NOMO-1 (cell line): ENCODE results near the gene PRKAG2.
"Not testable (repeated sequence)": the region's sequence is repeated elsewhere in the genome, so short reads cannot be mapped to it uniquely, and the experiment has no call there.

Experiments used
- DNase-seq, 2 experiments: peaks; one replicate each; lab custom pipeline; 2025; ENCODE audit not compliant: unreplicated experiment in 2 of 2; lab: John Stamatoyannopoulos, UW

The PRKAG2 gene

GRCh38 chr7:151876899-151877777, at the start of gene PRKAG2:
TSS of gene PRKAG2 (minus strand) at chr7:151877115. CDS start at chr7:151876620, 495 bp downstream.
- peak; percentile 50 to 54 for DNase-seq

- DNase-seq: no peak
These were observed 49.4 kb upstream of the PRKAG2 start for GRCh38 chr7:151926336-151926712.

GRCh38 chr7:151925446-151926335, 48.8 kb upstream of the PRKAG2 start:
- DNase-seq: peak; percentile 41 to 79

- DNase-seq: no peak
These were observed 47.6 kb upstream of the PRKAG2 start for GRCh38 chr7:151924508-151924907.

GRCh38 chr7:151924001-151924400, 47.1 kb upstream of the PRKAG2 start:
- no peak for DNase-seq

- peak; percentile 70 to 88 for DNase-seq
These were observed 46.4 kb upstream of the PRKAG2 start for GRCh38 chr7:151923097-151923876.

GRCh38 chr7:151921451-151921850, 44.5 kb upstream of the PRKAG2 start:
- DNase-seq: no peak

- DNase-seq: no peak
These were observed 43.6 kb upstream of the PRKAG2 start for GRCh38 chr7:151920488-151920887.

DNA sequence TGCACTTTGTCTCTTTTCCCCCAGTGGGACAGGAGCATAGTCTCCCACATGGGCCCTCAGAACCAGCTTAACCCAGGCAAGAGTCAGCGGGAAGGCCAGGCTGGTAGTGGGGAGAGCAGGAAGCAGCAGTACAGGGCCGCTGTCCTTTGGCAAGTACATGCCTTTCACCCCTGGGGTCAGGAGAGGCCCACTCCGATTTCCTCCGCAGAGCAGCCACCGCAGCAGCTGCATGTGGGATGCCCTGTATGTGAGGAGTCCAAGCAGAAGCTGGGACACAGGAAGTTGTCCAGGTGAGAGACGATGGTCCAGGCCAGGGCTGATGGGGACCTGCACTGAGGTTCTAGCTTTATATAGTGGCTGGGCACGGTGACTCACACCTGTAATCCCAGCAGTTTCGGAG, 42.7 kb upstream of the PRKAG2 start:
- no peak for DNase-seq

DNA sequence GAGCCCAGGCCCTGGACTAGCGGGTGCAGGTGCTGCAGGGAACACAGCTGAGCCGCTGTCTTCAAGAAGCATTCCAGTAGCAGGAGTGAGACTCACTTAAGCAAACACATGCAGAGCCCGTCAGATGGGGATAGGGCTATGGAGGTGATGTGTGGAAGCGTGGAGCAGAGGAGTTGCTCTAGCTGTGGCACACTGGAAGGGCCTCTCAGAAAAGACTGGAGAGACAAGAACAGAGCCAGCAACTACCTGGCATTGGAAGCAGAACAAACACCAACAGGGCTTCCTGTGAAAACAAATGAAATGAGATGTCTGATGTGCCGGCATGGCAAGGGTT, 41.6 kb upstream of the PRKAG2 start:
- DNase-seq: no peak

DNA sequence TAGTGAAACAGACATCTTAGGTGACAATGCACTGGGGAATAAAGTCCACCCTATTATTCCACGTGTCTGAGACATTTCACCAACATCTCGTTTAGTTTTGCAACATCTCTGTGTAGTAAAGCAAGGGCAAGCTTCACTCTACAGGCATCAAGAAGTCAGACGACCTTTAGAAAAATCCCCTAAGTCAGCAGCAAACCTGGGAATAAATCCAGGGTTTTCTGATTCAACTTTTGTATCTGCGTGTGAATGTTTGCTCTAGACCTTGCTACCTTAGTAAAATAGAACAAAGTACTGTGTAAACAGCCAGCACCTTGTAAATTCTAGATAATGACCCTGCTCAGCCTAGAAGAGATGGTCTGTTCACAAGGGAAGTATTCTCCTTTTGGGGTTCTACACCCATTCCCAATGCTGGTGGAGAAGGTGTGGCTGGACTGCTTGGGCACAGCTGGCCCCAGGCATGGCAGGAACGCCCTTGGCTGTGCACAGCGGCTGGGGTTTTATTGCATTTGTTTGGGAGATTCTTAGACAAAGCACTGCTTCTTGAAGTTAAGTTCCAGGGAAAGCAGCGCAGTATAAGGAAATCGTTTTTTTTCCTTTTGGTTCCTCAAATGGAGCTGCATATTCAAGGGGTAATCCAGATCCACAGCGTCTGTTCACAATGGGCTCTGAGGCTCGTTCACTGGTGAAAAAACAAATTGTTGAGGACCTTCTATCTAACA, 41.0 kb upstream of the PRKAG2 start:
- peak in 1 of 2 experiments; percentile 42 for DNase-seq

DNA sequence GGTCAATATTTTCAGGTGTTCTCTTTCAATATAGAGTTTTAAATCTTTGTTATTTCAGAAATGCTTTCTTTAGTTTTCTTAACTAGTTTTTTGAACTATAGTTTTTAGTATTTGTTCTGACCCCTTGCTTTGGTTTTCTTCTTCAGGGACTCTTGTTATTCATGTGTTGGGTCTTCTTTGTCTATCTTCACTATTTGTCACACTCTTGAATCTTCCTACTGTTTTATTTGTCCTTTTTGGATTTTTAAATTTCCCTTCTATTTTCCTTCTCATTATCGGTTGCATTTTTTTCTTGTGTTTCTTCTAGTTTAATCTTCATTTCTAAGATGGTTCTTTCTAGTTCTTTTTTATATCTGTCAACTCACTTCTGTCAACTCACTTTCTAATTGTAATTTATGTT, 37.1 kb upstream of the PRKAG2 start:
- no peak for DNase-seq

- not testable (repeated sequence) for DNase-seq
These were observed 33.7 kb upstream of the PRKAG2 start for GRCh38 chr7:151910655-151911054.

- not testable (repeated sequence) for DNase-seq
These were observed 30.2 kb upstream of the PRKAG2 start for GRCh38 chr7:151907115-151907514.

DNA sequence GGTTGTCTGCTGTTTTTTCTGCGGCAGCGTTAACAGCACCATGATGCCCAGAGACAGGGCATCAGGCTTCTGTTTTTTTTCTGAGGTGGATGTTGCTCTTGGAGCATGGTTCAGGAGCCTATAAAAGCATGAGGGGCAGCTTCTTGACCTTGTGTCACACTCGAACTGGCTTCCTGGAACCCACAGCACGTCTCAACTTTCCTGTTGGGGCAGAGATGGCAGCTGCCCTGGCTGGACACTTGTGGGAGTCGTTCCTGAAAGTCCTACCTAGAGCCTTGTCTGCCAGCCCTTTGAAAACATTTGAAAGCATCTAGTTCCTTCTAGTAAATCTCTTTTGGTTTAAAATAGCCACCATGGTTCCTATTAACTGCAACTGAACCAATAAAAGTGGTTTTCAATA, 28.9 kb upstream of the PRKAG2 start:
- no peak for DNase-seq

DNA sequence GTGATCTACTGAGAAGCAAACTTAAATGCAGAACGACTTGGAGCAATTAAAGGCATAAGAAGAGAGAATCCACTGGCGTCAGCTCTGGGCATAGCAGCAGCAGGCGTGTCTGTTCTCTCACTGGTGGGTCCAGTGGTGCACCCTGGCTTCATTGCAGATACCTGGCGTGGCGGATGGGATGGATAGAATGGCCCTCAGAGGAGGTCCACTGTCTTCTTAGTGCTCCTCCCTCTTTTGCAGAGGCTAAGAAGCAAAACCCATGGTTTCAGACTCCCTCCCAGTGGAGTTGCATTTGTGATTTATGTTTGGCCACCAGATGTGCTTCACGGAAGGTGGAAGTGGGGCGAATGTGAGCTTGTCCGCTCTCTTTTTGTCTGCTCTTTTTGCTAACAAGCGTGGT, 28.4 kb upstream of the PRKAG2 start:
- no peak for DNase-seq

GRCh38 chr7:151904270-151904669, 27.4 kb upstream of the PRKAG2 start:
- no peak for DNase-seq

DNA sequence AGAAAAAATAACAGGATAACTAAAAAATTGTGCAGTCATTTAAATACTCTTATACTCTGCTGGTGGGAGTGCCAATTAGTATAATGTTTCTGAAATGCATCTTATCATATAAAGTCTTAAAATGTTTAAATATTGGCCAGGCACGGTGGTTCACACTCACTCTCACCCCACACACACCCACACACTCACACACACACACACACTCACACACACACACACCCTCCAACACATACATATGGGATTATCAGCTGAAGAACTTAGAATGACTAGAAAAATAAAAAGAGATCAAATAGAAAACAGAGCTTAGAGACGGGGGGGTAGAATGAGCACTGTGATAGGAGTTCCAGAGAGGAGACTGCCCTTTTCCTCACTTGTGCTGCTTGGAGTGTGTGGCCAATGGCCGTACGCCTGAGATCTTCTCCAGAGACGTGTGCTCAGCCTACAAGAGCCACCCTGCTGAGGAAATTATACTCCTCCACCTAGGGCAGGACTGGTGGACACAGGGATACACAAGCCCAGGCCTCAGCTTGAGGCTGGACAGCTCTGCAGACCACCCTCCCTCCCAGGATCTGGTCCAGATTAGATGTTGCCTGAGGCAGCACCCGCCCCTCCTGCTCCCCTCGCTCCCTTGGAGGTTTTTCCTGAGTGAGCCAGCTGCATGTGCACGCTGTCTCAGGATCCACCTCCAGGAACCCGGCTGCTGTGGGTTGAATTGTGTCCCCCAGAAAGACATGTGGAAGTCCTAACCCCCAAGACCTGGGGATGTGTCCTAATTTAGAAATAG, 26.5 kb upstream of the PRKAG2 start:
- DNase-seq: no peak

DNA sequence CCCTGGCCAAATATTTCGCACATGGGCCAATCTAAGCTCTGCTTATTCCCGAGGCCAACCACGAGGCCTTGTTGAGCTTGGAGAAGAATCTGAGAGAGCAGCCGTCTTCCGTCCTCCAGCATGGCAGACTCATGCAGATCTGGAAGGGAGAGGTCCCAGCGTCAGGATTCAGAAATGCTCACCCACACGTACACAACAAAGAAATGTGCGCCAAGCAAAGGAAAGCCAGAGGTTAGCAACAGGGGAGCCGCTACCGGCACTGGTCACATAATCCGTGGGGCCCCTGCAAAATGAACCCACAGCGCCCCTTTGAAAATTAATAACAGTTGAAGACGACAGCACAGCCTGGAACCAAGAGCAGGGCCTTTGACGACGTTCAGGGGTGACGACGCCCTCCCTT, 25.4 kb upstream of the PRKAG2 start:
- no peak for DNase-seq

DNA sequence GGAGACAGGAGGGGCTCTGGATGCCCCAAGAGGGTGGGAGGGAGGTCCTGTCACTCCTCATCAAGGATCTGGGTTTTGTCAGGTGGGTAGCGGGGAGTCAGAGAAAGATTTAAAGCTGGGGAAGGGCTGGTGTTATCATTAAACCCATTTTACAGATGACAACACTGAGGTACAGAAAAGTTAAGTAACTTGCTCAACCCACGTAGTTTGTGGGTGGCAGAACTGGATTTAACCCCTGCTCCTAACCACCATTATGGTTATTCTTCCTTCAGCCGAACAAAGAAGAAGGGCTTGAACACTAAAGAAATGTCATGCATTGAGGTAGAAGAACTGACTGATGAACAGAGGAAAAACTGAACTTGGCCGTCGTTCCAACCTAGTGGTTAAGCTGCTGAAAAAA, 24.9 kb upstream of the PRKAG2 start:
- DNase-seq: no peak
